Adrenal gland (tissue), 5 donors: ENCODE measurements around the gene HIVEP1.

ENCODE experiments used
- POLR2A ChIP-seq, 2 donors: fragments of 450-650 bp; IDR thresholded peaks; one replicate each; pipeline ENCODE4 v1.6.1; 2017; ENCODE audit warnings: antibody characterized with exemption in 2 of 2, mild to moderate bottlenecking in 2 of 2, moderate library complexity in 1 of 2
- TF ChIP-seq, protein P1 (sequence below), 6 experiments: fragments of 450-650 bp in 4 of 6; fragments of 200-600 bp in 2 of 6; sonication (generic) in 1 of 6; IDR thresholded peaks; 1 replicate in 5 of 6; 2 replicates in 1 of 6; pipeline versions ENCODE4 v1.5.1 to v1.8.0; 2016 to 2021; ENCODE audit warnings: antibody characterized with exemption in 6 of 6, mild to moderate bottlenecking in 2 of 6, moderate library complexity in 1 of 6
- donor health status: DM: no; HTN: no; CAD: no.

DNA sequence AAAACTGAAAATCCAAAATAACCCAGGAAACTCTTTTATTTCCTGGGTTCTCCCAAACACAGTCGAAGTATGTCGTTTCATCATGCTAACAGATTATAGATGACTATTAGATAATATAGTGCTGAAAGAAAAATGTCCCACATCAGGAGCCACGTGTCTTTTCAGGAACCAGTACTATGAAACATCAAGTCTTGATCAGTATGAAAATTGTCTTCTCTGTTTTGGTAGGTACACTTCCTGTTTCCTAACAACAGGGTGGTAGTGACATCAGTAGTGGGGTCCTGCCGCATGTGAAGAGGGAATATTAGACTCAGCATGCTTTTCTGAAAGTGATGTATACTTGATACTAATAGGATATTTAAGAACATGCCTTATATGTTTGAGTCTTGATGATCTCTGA, 136.7 kb downstream of the HIVEP1 start:
- TF ChIP-seq, protein P1, sequence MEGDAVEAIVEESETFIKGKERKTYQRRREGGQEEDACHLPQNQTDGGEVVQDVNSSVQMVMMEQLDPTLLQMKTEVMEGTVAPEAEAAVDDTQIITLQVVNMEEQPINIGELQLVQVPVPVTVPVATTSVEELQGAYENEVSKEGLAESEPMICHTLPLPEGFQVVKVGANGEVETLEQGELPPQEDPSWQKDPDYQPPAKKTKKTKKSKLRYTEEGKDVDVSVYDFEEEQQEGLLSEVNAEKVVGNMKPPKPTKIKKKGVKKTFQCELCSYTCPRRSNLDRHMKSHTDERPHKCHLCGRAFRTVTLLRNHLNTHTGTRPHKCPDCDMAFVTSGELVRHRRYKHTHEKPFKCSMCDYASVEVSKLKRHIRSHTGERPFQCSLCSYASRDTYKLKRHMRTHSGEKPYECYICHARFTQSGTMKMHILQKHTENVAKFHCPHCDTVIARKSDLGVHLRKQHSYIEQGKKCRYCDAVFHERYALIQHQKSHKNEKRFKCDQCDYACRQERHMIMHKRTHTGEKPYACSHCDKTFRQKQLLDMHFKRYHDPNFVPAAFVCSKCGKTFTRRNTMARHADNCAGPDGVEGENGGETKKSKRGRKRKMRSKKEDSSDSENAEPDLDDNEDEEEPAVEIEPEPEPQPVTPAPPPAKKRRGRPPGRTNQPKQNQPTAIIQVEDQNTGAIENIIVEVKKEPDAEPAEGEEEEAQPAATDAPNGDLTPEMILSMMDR (IDR thresholded peaks at IDR 0.05), result no peak
- no peak for TF ChIP-seq POLR2A (IDR thresholded peaks at IDR 0.05)
